Measurements from ENCODE around the gene CHMP4A. TPM values are rescaled to one million over a fixed set of nuclear protein-coding genes. Genes with fewer than 3 reads are reported as not detected.

CHMP4A gene
- total RNA-seq, 1 experiment from 2014 or later, result 56.7 TPM

DNA sequence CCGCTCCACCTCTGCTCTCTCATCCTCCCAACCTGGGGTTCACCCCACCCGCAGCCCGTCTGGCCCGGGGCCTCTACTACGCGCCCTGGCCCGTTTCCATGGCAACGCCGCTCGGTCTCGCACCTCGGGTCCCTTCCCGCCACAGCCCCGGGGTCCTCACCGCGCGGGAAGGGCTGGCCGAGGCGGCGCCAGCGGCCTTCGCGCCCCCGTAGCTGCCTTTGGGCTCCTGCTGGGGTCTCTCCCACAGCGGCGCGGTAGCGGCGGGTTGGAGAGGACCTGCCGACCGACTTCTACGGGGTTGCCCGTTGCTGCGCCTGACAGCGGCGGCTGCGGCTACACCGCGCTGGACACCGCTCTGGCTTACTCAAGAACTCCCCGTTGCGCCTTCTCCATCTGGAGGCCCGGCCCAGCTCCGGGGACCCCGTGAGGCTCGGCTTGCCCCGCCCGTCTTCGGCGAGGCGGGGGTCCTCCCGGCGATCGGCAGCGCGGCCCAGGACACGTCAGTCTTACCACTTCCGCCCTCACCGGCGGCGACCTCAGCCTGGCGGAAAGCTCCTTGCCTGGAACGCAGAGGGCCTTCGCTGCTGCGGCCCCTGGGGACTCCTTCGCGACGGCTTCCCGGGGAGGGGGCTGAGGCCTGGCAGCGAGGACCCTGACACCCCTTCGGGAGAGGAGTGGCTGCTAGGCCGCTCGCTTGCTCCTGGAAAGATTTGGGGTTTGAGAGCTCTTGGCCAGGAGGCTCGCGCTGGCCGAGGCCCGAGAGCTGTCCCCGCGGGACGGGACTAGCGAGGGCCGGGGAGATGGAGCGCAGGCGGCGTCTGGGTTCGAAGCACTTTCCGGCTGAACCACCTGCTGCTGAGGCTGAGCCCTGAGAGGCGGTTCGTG is 17.9 kb downstream of the CHMP4A start, which contains the start of gene TM9SF1:
TSS of gene TM9SF1 (minus strand) at position 256 of the 885 bp plus-strand sequence. CDS start 422 bp downstream, outside the sequence.
- no peak for TF ChIP-seq EZH2 (IDR thresholded peaks at IDR 0.05; ENCODE audit: borderline replicate concordance, low read depth, low read length, poor library complexity, severe bottlenecking)
- TF ChIP-seq, protein P1, sequence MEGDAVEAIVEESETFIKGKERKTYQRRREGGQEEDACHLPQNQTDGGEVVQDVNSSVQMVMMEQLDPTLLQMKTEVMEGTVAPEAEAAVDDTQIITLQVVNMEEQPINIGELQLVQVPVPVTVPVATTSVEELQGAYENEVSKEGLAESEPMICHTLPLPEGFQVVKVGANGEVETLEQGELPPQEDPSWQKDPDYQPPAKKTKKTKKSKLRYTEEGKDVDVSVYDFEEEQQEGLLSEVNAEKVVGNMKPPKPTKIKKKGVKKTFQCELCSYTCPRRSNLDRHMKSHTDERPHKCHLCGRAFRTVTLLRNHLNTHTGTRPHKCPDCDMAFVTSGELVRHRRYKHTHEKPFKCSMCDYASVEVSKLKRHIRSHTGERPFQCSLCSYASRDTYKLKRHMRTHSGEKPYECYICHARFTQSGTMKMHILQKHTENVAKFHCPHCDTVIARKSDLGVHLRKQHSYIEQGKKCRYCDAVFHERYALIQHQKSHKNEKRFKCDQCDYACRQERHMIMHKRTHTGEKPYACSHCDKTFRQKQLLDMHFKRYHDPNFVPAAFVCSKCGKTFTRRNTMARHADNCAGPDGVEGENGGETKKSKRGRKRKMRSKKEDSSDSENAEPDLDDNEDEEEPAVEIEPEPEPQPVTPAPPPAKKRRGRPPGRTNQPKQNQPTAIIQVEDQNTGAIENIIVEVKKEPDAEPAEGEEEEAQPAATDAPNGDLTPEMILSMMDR (conservative IDR thresholded peaks at IDR 0.05; ENCODE audit: low read depth, low read length), result no peak
- Histone ChIP-seq H3K27ac (ENCODE audit: low read depth, low read length, poor library complexity, severe bottlenecking) (peak within 1 kb of the TSS; percentile 97), H3K4me1 (ENCODE audit: insufficient read depth, low read length, poor library complexity, severe bottlenecking) (peaks cover 11% of the 10 kb centered on the region), H3K4me3 (ENCODE audit: low read depth, low read length, poor library complexity, severe bottlenecking) (peak within 1 kb of the TSS; percentile 81), H3K9me3 (ENCODE audit: low read depth, low read length, poor library complexity, severe bottlenecking) (no peaks in the 10 kb centered on the region), H3K27me3 (replicated peaks; ENCODE audit: insufficient read depth, low read depth, low read length, poor library complexity) (no peaks in the 10 kb centered on the region), H3K36me3 (ENCODE audit: insufficient read depth, low read length, poor library complexity, severe bottlenecking) (peaks cover 13% of the 10 kb centered on the region)
- ChIA-PET CTCF (interaction anchor here (0.6 kb wide), 1 partner anchor 20 kb away, joined by 3 read pairs; no protein-coding TSS in a partner anchor), POLR2A (ENCODE audit: low non-redundant PET) (interaction anchor here (0.6 to 1.3 kb wide), 3 partner anchors 18 to 54 kb away, joined by 3 to 4 read pairs (median 3); partner anchors contain the start of genes CHMP4A, EMC9 and TINF2)
- no TSS peak for BruUV-seq (replicated peaks)
- intact Hi-C loops (cut with micrococcal nuclease; ENCODE audit: unreplicated experiment), result loop anchor here (2.0 kb wide), 1 partner anchor 35 kb away; no protein-coding TSS in a partner anchor
- peak; percentile 91 for DNase-seq (ENCODE audit: low spot score)

DNA sequence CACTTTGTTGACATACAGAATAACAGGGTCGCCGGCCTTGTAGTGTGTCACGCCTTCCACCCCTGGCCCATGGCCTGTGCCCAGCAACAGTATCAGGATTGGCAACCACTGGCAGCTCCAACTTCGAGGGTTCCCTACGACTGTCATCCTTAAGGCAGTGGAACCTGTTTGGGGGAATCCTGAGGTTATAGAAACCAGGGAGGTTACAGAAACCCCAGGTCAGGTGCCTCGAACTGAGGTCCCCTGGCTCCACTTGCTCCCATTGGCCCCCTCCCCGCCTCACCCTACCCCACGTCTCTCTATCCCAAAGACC is 18.5 kb downstream of the CHMP4A start:
- CTCF ChIA-PET, result no interaction called here

DNA sequence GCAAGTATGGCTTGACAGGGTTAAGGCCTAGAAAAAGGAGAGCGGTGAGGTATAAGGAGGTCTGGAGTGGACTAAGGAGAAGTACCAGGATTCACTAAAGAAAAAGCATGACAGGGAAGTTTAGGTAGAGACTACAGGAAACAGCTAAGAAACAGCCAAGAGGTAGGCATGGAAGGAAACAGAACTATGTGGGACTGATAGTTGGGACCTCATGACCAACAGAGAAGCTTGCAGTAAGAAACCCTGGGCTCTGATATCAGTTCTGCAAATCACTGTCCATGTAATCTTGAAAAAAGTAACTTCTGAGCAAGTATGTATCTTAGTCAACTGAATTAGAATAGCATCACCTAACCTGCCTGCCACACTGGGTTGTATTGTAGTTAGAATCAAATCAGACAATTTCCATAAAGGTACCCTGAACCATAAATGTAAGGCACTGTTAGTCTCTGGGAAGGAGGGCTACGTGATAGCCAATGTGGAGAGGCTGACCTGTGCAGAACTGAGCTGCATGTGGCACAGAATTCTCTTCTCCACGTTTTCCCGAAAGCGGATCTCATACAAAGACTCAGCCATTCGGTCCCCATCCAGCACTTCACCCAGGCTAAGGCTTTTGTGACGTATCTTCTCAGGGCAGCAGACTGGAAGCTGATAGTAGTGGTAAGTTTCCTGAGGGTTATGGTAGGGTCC is 19.0 kb downstream of the CHMP4A start:
- POLR2A ChIA-PET (ENCODE audit: low non-redundant PET), result no interaction called here
- Histone ChIP-seq H3K36me3 (ENCODE audit: insufficient read depth, low read length, poor library complexity, severe bottlenecking) (peaks cover 13% of the 10 kb centered on the region), H3K4me3 (ENCODE audit: low read depth, low read length, poor library complexity, severe bottlenecking) (peak overlapping the region; percentile 81), H3K4me1 (ENCODE audit: insufficient read depth, low read length, poor library complexity, severe bottlenecking) (peaks cover 11% of the 10 kb centered on the region), H3K27ac (ENCODE audit: low read depth, low read length, poor library complexity, severe bottlenecking) (peak overlapping the region; percentile 97), H3K9me3 (ENCODE audit: low read depth, low read length, poor library complexity, severe bottlenecking) (no peaks in the 10 kb centered on the region), H3K27me3 (replicated peaks; ENCODE audit: insufficient read depth, low read depth, low read length, poor library complexity) (no peaks in the 10 kb centered on the region)
- DNase-seq (ENCODE audit: low spot score), result no peak
- TSS peak; percentile 40 for BruUV-seq (replicated peaks)
- intact Hi-C loops (cut with micrococcal nuclease; ENCODE audit: unreplicated experiment), result loop anchor here (2.0 kb wide), 1 partner anchor 36 kb away; no protein-coding TSS in a partner anchor
- no peak for TF ChIP-seq EZH2 (IDR thresholded peaks at IDR 0.05; ENCODE audit: borderline replicate concordance, low read depth, low read length, poor library complexity, severe bottlenecking)
- TF ChIP-seq, protein P1 (conservative IDR thresholded peaks at IDR 0.05; ENCODE audit: low read depth, low read length), result no peak
- CTCF ChIA-PET, result no interaction called here

More for the DNA sequence above, 18.5 kb downstream of the CHMP4A start:
- intact Hi-C loops (cut with micrococcal nuclease; ENCODE audit: unreplicated experiment), result loop anchor here (2.0 kb wide), 1 partner anchor 36 kb away; no protein-coding TSS in a partner anchor
- DNase-seq (ENCODE audit: low spot score), result no peak
- POLR2A ChIA-PET (ENCODE audit: low non-redundant PET), result no interaction called here
- Histone ChIP-seq H3K27me3 (replicated peaks; ENCODE audit: insufficient read depth, low read depth, low read length, poor library complexity) (no peaks in the 10 kb centered on the region), H3K36me3 (ENCODE audit: insufficient read depth, low read length, poor library complexity, severe bottlenecking) (peaks cover 13% of the 10 kb centered on the region), H3K9me3 (ENCODE audit: low read depth, low read length, poor library complexity, severe bottlenecking) (no peaks in the 10 kb centered on the region), H3K27ac (ENCODE audit: low read depth, low read length, poor library complexity, severe bottlenecking) (peak overlapping the region; percentile 97), H3K4me3 (ENCODE audit: low read depth, low read length, poor library complexity, severe bottlenecking) (peak overlapping the region; percentile 81), H3K4me1 (ENCODE audit: insufficient read depth, low read length, poor library complexity, severe bottlenecking) (peaks cover 11% of the 10 kb centered on the region)
- BruUV-seq (replicated peaks), result no TSS peak
- TF ChIP-seq EZH2 (IDR thresholded peaks at IDR 0.05; ENCODE audit: borderline replicate concordance, low read depth, low read length, poor library complexity, severe bottlenecking), result no peak
- TF ChIP-seq, protein P1 (conservative IDR thresholded peaks at IDR 0.05; ENCODE audit: low read depth, low read length), result no peak
